Activated CD8-positive, alpha-beta memory T cell treated with anti-CD3 and anti-CD28 coated beads, Interleukin-2, amount 10 ng/mL, durations not matched to agents 7 days and 5 days (primary cell): Measurements from ENCODE around the gene OSGIN1. TPM values are rescaled to one million over a fixed set of nuclear protein-coding genes. Genes with fewer than 3 reads are reported as not detected.
"Not testable (repeated sequence)": the region's sequence is repeated elsewhere in the genome, so short reads cannot be mapped to it uniquely, and the experiment has no call there.

Experiments used
- ATAC-seq: fragments of 150-1000 bp; cut with Tn5 transposase; one replicate; pipeline ENCODE4 v1.10.0; 2021; ENCODE audit warnings: moderate library complexity
- CTCF ChIA-PET: fragments of 350-600 bp; sonication (Branson Sonifier 250); formaldehyde crosslinking; loops from one replicate; lab custom pipeline; 2021; ENCODE audit warnings: antibody characterized with exemption; lab: Charles Lee
- DNase-seq: peaks from one replicate; pipeline ENCODE4 v3.0.0-alpha.2; 2020
- H3K27ac Mint-ChIP-seq: one replicate; pipeline ENCODE4 v1.8.0; 2021; ENCODE audit warnings: mild to moderate bottlenecking, mixed read lengths
- H3K27me3 Mint-ChIP-seq: one replicate; pipeline ENCODE4 v1.8.0; 2021; ENCODE audit warnings: mixed read lengths
- H3K36me3 Mint-ChIP-seq: one replicate; pipeline ENCODE4 v1.8.0; 2021; ENCODE audit warnings: mild to moderate bottlenecking, mixed read lengths
- H3K4me1 Mint-ChIP-seq: one replicate; pipeline ENCODE4 v1.8.0; 2021; ENCODE audit warnings: mixed read lengths
- H3K4me3 Mint-ChIP-seq: one replicate; pipeline ENCODE4 v1.8.0; 2021; ENCODE audit warnings: mild to moderate bottlenecking, moderate library complexity, mixed read lengths
- H3K9me3 Mint-ChIP-seq: one replicate; pipeline ENCODE4 v1.8.0; 2022; ENCODE audit warnings: low read depth, mixed read lengths
- total RNA-seq, 2 experiments: library from RNA; stranded (reverse); gene quantifications; one replicate each; pipeline ENCODE4 v1.2.3, GENCODE V29; 2021

Gene OSGIN1
- total RNA-seq, 2 experiments from 2014 or later = 0.21 to 0.93 TPM

GRCh38 chr16:83940630-83941378 is 12.2 kb upstream of the OSGIN1 start:
- Mint-ChIP-seq H3K36me3 (no peaks in the 10 kb centered on the region), H3K27ac (no peak overlapping the region), H3K4me1 (peaks cover 8% of the 10 kb centered on the region), H3K9me3 (no peaks in the 10 kb centered on the region), H3K27me3 (no peaks in the 10 kb centered on the region), H3K4me3 (no peak overlapping the region)
- ATAC-seq = no peak
- no peak for DNase-seq
- CTCF ChIA-PET = no interaction called here

- ATAC-seq, H3K27me3 Mint-ChIP-seq, CTCF ChIA-PET, DNase-seq, H3K9me3 Mint-ChIP-seq, H3K4me1 Mint-ChIP-seq, H3K4me3 Mint-ChIP-seq, H3K36me3 Mint-ChIP-seq, H3K27ac Mint-ChIP-seq: not testable (repeated sequence)
Observed at GRCh38 chr16:83941546-83941945, 11.5 kb upstream of the OSGIN1 start.

GRCh38 chr16:83942074-83942473 is 11.0 kb upstream of the OSGIN1 start:
- DNase-seq (no peak), ATAC-seq (no peak)
- no peak overlapping the region for H3K27ac Mint-ChIP-seq
- H3K36me3 Mint-ChIP-seq = no peaks in the 10 kb centered on the region
- H3K4me3 Mint-ChIP-seq = no peak overlapping the region
- H3K27me3 Mint-ChIP-seq = no peaks in the 10 kb centered on the region
- H3K4me1 Mint-ChIP-seq = peaks cover 8% of the 10 kb centered on the region
- CTCF ChIA-PET = no interaction called here
- H3K9me3 Mint-ChIP-seq = no peaks in the 10 kb centered on the region

GRCh38 chr16:83942815-83943515 is 10.1 kb upstream of the OSGIN1 start:
- Mint-ChIP-seq H3K27ac (no peak overlapping the region), H3K4me1 (peaks cover 8% of the 10 kb centered on the region), H3K4me3 (no peak overlapping the region), H3K36me3 (no peaks in the 10 kb centered on the region), H3K27me3 (no peaks in the 10 kb centered on the region), H3K9me3 (no peaks in the 10 kb centered on the region)
- no peak for ATAC-seq
- CTCF ChIA-PET = interaction anchor here (1.4 kb wide), 1 partner anchor 14 kb away, joined by 4 read pairs; no protein-coding TSS in a partner anchor
- no peak for DNase-seq

GRCh38 chr16:83943516-83944050 is 9.5 kb upstream of the OSGIN1 start:
- H3K4me1 Mint-ChIP-seq = peaks cover 8% of the 10 kb centered on the region
- H3K9me3 Mint-ChIP-seq = no peaks in the 10 kb centered on the region
- no peak for DNase-seq
- H3K36me3 Mint-ChIP-seq = no peaks in the 10 kb centered on the region
- no peaks in the 10 kb centered on the region for H3K27me3 Mint-ChIP-seq
- ATAC-seq = no peak
- H3K4me3 Mint-ChIP-seq = no peak overlapping the region
- H3K27ac Mint-ChIP-seq = no peak overlapping the region
- CTCF ChIA-PET = interaction anchor here (1.4 kb wide), 1 partner anchor 13 kb away, joined by 4 read pairs; no protein-coding TSS in a partner anchor

GRCh38 chr16:83945587-83945986 is 7.5 kb upstream of the OSGIN1 start:
- CTCF ChIA-PET = no interaction called here
- H3K27me3 Mint-ChIP-seq = no peaks in the 10 kb centered on the region
- no peak for DNase-seq
- H3K36me3 Mint-ChIP-seq = no peaks in the 10 kb centered on the region
- no peak overlapping the region for H3K27ac Mint-ChIP-seq
- no peak overlapping the region for H3K4me3 Mint-ChIP-seq
- H3K4me1 Mint-ChIP-seq = no peaks in the 10 kb centered on the region
- H3K9me3 Mint-ChIP-seq = peaks cover 5% of the 10 kb centered on the region
- no peak for ATAC-seq

- no peak overlapping the region for H3K4me3 Mint-ChIP-seq
- CTCF ChIA-PET = interaction anchor here (2.3 kb wide), 1 partner anchor 10 kb away, joined by 7 read pairs; no protein-coding TSS in a partner anchor
- no peak overlapping the region for H3K27ac Mint-ChIP-seq
- no peaks in the 10 kb centered on the region for H3K27me3 Mint-ChIP-seq
- ATAC-seq = no peak
- H3K4me1 Mint-ChIP-seq = no peaks in the 10 kb centered on the region
- DNase-seq = no peak
- peaks cover 5% of the 10 kb centered on the region for H3K9me3 Mint-ChIP-seq
- H3K36me3 Mint-ChIP-seq = no peaks in the 10 kb centered on the region
Observed at GRCh38 chr16:83946154-83946780, 6.8 kb upstream of the OSGIN1 start.

GRCh38 chr16:83946781-83947566 is 6.1 kb upstream of the OSGIN1 start:
- CTCF ChIA-PET = interaction anchor here (2.3 kb wide), 1 partner anchor 9 kb away, joined by 7 read pairs; no protein-coding TSS in a partner anchor
- ATAC-seq (no peak), DNase-seq (no peak)
- Mint-ChIP-seq H3K9me3 (peaks cover 5% of the 10 kb centered on the region), H3K36me3 (no peaks in the 10 kb centered on the region), H3K27me3 (no peaks in the 10 kb centered on the region), H3K4me3 (no peak overlapping the region), H3K4me1 (no peaks in the 10 kb centered on the region), H3K27ac (no peak overlapping the region)

- ATAC-seq = no peak
- Mint-ChIP-seq H3K4me1 (peaks cover 4% of the 10 kb centered on the region), H3K27me3 (no peaks in the 10 kb centered on the region), H3K36me3 (no peaks in the 10 kb centered on the region), H3K9me3 (peaks cover 5% of the 10 kb centered on the region), H3K4me3 (no peak overlapping the region), H3K27ac (no peak overlapping the region)
- no peak for DNase-seq
- CTCF ChIA-PET = interaction anchor here (0.9 to 2.3 kb wide), 2 partner anchors 9 to 226 kb away, joined by 4 to 7 read pairs; no protein-coding TSS in a partner anchor
Observed at GRCh38 chr16:83947642-83948234, 5.3 kb upstream of the OSGIN1 start.

GRCh38 chr16:83948914-83949723 is 3.9 kb upstream of the OSGIN1 start:
- CTCF ChIA-PET = interaction anchor here (0.5 kb wide), 1 partner anchor 315 kb away, joined by 3 read pairs; no protein-coding TSS in a partner anchor
- H3K4me1 Mint-ChIP-seq = peaks cover 12% of the 10 kb centered on the region
- H3K27ac Mint-ChIP-seq = no peak overlapping the region
- H3K9me3 Mint-ChIP-seq = peaks cover 5% of the 10 kb centered on the region
- H3K27me3 Mint-ChIP-seq = peaks cover 3% of the 10 kb centered on the region
- no peaks in the 10 kb centered on the region for H3K36me3 Mint-ChIP-seq
- no peak overlapping the region for H3K4me3 Mint-ChIP-seq
- ATAC-seq (no peak), DNase-seq (no peak)

GRCh38 chr16:83949724-83950001 is 3.4 kb upstream of the OSGIN1 start:
- Mint-ChIP-seq H3K27ac (no peak overlapping the region), H3K4me1 (peaks cover 13% of the 10 kb centered on the region), H3K27me3 (peaks cover 8% of the 10 kb centered on the region), H3K9me3 (peaks cover 5% of the 10 kb centered on the region), H3K36me3 (no peaks in the 10 kb centered on the region), H3K4me3 (no peak overlapping the region)
- ATAC-seq (no peak), DNase-seq (no peak)
- CTCF ChIA-PET = interaction anchor here (0.5 kb wide), 1 partner anchor 315 kb away, joined by 3 read pairs; no protein-coding TSS in a partner anchor

- DNase-seq, H3K27ac Mint-ChIP-seq, H3K9me3 Mint-ChIP-seq, H3K4me3 Mint-ChIP-seq, CTCF ChIA-PET, H3K36me3 Mint-ChIP-seq, ATAC-seq: not testable (repeated sequence)
- Mint-ChIP-seq H3K4me1 (peaks cover 13% of the 10 kb centered on the region), H3K27me3 (peaks cover 11% of the 10 kb centered on the region)
Observed at GRCh38 chr16:83950862-83951399, 2.1 kb upstream of the OSGIN1 start.
